Stimulated activated naive CD8-positive, alpha-beta T cell treated with anti-CD3 and anti-CD28 coated beads, Interleukin-15, Interleukin-2, amounts not matched to agents 100 U/mL and 50 U/mL, for 24 hours (primary cell): ENCODE results near the gene AQP3.
"Not testable (repeated sequence)": the region's sequence is repeated elsewhere in the genome, so short reads cannot be mapped to it uniquely, and the experiment has no call there.

ENCODE experiments used
- ATAC-seq: fragments of 150-1000 bp; cut with Tn5 transposase; one replicate; pipeline ENCODE4 v1.10.0; 2021
- DNase-seq: peaks from one replicate; pipeline ENCODE4 v3.0.0; 2021

AQP3 gene

GRCh38 chr9:33465096-33465495 lies 17.7 kb upstream of the AQP3 start:
- no peak for ATAC-seq
- no peak for DNase-seq

- no peak for ATAC-seq
- DNase-seq: no peak
These were observed 16.7 kb upstream of the AQP3 start for GRCh38 chr9:33464045-33464636.

DNA sequence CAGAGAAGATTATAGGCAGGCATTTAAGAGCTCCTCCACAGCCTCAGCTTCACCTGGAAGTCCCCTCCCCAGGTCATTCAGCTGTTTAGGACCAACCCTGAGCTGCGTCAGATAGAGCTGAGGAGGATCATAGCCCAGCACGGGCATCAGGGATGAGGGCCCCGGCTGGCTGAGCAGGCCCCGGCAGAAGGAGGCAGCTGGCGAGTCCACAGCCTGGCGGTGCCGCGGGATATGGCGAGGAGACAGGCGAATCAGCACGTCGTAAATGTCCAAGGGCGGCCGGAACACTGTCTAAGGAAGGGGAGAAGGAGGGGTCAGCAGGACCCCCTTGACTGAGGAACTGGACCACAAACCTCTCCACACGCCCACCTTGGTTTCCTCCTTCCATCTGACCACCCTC lies 15.8 kb upstream of the AQP3 start:
- ATAC-seq (no peak), DNase-seq (no peak)

DNA sequence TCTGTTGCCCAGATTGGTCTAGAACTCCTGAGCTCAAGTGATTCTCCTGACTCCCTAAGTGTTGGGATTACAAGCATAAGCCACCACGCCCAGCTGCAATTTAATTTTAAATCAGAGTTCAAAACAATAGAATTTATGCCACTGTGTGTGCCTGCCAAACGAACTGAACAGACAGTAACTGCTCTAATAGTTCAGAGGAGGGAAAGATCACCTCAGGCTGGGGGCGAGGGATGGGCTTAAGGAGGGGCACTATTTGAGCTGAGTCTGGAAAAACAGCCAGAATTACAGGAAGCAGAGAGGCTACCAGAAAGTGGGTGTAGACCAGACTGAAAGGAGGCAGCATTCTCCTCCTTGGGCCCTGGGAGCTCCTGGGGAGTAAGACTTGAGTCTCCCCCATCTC lies 14.1 kb upstream of the AQP3 start:
- DNase-seq: no peak
- no peak for ATAC-seq

DNA sequence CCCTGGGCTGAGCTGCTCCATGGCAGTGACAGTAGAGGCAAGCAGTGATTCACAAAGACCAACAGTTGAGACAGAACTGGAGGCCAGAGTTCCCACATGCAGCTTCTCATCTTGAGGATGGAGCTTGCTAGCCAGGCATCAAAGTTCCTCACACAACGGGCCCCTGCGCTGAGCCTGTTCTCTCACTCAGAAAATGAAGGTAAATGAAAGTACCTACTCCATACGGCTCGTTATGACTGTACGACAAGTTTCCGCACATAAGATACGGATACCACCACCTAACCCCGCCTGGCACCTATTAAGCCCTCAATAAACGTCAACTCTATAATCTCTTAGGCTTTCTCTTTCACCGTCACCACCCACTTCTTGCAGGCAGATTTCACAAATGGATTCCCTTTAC lies 13.5 kb upstream of the AQP3 start:
- no peak for DNase-seq
- no peak for ATAC-seq

DNA sequence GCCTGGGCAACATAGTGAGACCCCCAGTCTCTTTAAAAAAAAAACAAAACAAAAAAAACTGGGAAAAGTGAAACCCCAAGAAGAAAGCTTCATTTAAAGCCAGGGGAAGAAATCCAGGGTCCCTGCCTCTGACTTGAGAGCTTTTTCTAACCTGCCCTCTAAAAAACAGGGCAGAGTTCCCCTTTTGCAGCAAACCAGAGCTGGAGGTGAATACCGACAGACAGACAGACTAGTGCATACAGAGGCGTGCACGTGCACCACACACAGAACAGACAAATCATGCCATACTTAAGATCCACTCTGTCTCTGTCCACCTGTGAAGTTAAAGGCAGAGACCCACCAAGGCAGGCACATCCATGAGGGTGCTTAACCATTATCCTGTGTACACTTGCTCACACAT lies 11.7 kb upstream of the AQP3 start:
- no peak for DNase-seq
- ATAC-seq: no peak

GRCh38 chr9:33458444-33458843 lies 11.1 kb upstream of the AQP3 start:
- ATAC-seq (peak; percentile 91), DNase-seq (peak; percentile 63)

DNA sequence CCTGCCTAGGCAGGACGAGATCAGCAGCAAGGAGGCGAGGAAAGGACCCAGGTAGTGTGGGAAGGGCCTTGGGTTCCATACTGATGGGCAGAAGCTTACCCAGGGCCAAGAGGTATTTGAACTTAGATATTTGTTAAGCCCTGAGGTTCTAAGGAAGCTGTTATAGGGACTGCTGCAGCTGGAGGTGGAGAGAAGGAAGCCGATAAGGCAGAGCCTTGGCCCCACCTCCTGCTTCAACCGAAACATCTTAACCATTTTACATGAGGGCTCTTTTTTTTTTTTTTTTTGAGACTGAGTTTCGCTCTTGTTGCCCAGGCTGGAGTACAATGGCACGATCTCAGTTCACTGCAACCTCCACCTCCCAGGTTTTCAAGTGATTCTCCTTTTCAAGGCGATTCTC lies 8.6 kb upstream of the AQP3 start:
- DNase-seq: no peak
- no peak for ATAC-seq

DNA sequence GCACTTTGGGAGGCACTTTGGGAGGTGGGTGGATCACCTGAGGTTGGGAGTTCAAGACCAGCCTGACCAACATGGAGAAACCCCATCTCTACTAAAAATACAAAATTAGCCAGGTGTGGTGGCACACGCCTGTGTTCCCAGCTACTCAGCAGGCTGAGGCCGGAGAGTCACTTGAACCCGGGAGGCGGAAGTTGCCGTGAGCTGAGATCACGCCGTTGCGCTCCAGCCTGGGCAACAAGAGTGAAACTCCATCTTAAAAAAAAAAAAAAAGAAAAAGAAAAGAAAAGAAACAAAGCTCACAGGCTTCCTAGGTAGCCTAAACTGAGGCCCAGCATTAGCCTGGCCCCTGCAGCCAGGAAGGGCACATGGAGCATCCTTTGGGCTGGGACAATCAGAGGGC lies 8.1 kb upstream of the AQP3 start:
- DNase-seq, ATAC-seq: not testable (repeated sequence)

DNA sequence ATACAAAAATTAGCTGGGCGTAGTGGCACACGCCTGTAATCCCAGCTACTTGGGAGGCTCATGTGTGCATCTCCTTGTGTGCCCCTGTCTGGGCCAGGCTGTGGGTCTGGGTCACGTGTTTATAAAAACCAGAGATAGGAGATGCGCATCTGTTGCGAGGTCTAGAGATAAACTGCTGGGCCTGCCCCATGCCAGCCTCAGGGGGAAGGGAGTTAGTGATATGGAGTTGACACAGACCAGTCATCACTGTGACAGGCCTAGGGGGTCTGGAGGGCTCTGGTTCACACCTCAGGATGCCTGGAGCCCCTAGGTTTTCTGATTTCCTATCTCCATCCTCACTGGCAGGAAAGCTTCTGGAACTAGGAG lies 7.3 kb upstream of the AQP3 start:
- not testable (repeated sequence) for ATAC-seq, DNase-seq

GRCh38 chr9:33453999-33454660 lies 6.7 kb upstream of the AQP3 start:
- ATAC-seq: no peak
- no peak for DNase-seq

- DNase-seq (no peak), ATAC-seq (peak; percentile 19)
These were observed 6.0 kb upstream of the AQP3 start for GRCh38 chr9:33453286-33453860.

GRCh38 chr9:33452828-33453271 lies 5.5 kb upstream of the AQP3 start:
- peak; percentile 87 for ATAC-seq
- peak; percentile 77 for DNase-seq

DNA sequence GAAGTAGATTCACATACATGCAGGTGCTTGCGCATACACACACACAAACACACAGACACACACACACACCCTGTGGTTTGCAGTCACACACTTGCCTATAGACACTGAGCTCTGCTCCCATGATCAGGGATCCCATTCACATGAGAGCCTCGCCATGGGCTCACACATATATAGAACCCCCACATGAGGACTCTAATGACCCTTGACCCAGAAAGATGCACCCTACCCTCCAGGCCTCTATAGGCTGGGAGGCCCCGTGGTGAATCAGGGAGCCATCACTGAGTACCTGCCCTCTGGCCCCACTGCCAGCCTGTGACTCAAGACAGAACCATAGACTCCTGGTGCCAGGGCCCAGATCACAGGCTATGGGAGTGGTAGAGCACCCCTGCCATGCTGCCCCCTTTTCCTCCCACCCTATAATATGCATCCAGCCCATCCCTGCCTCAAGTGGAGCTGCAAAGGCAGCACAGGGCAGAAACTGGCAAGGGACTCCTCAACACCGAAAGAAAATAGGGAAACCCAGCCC lies 3.3 kb upstream of the AQP3 start:
- ATAC-seq: no peak
- no peak for DNase-seq

DNA sequence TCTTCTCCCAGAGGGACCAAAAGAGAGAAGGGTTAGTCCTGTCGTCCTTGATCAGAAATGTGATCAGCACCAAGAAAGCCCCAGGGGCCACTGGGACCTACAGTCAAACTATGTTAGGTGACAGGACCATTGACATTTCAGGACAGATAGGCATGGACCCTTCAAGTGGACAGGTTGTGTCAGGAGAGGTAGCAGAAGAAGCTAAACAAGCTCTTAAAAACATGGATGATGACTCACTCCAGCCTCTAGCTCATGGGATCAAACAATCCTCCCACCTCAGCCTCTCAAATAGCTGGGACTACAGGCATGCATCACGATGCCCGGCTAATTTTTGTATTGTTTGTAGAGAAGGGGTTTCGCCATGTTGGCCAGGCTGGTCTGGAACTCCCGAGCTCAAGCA lies 2.3 kb upstream of the AQP3 start:
- DNase-seq (no peak), ATAC-seq (no peak)

DNA sequence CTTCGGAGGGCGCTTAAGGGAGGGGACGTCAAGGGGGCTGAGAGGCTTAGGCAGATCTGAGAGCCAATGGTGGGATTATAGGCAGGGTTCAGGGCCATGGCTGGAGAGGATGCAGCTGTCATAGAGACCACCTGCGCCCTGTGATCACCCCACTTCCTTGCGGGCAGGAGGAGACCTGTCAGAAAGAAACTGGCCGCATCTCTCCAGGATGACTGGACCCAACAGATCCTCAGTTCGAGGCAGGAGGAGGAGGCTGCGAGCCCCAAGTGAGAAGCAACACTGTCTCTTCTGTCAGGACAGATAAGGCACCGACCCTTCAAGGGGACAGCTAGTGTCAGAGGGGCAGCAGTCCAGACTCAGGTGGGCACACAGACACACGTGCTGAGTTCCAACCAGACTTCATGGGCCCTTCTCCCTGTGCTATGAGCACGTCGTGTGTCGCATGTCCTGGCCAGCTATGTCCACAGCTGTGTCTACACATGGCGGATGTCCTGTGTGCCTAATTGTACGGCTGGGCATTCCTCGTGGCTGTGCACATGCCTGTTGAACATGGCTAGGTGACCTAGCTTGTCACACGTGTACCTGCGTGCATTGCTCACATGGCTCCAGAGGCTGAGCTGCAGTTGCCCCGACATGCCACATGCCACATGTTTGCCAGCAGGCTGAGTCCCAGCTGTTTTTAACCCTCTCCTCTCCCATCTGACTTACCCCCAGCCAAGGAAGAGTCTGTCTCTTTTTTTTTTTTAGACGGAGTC lies 583 bp upstream of the AQP3 start:
- DNase-seq: no peak
- peak; percentile 0 for ATAC-seq

- DNase-seq (peak; percentile 55), ATAC-seq (peak; percentile 84)
These were observed 1.0 kb downstream of the AQP3 start for GRCh38 chr9:33446240-33446945.

- ATAC-seq (no peak), DNase-seq (no peak)
These were observed 1.8 kb downstream of the AQP3 start for GRCh38 chr9:33445389-33446239.

- no peak for ATAC-seq
- DNase-seq: no peak
These were observed 3.8 kb downstream of the AQP3 start for GRCh38 chr9:33443464-33444154.

DNA sequence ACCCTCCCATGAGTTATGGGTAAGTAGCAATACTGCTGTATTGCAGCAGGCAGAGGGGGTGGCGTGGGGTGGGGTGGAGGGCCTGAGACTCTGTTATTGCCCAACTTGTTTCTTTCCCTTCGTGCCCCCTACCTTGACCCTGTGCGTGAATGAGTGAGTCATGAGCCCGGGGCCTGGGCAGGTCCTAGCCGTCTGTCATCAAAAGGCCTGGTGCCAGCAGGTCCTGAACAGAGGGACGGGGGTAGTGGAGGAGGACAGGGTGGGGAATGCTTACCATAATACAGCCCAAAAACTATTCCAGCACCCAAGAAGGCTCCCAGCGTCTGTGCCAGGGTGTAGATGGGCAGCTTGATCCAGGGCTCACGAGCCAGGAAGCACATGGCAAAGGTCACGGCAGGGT lies 4.3 kb downstream of the AQP3 start:
- ATAC-seq (no peak), DNase-seq (no peak)

- ATAC-seq (no peak), DNase-seq (no peak)
These were observed 5.3 kb downstream of the AQP3 start for GRCh38 chr9:33442125-33442524.
